Ovary (tissue), 3 donors: ENCODE measurements around the gene HTRA1.

Source experiments
- EP300 ChIP-seq: sonication (generic); formaldehyde crosslinking; IDR thresholded peaks from one replicate; pipeline ENCODE4 v1.6.1; 2017; ENCODE audit warnings: antibody characterized with exemption
- POLR2A ChIP-seq: fragments of 450-650 bp; IDR thresholded peaks from one replicate; pipeline ENCODE4 v1.6.1; 2017; ENCODE audit warnings: antibody characterized with exemption, mild to moderate bottlenecking, moderate library complexity
- TF ChIP-seq, protein P1 (sequence below), 3 donors: fragments of 450-650 bp in 2 of 3; fragments of 200-600 bp in 1 of 3; IDR thresholded peaks; one replicate each; pipeline versions ENCODE4 v1.5.1 to v1.8.0; 2016 to 2022; ENCODE audit warnings: antibody characterized with exemption in 3 of 3, mild to moderate bottlenecking in 1 of 3
- donor health status: DM: no; HTN: no; CAD: no.

DNA sequence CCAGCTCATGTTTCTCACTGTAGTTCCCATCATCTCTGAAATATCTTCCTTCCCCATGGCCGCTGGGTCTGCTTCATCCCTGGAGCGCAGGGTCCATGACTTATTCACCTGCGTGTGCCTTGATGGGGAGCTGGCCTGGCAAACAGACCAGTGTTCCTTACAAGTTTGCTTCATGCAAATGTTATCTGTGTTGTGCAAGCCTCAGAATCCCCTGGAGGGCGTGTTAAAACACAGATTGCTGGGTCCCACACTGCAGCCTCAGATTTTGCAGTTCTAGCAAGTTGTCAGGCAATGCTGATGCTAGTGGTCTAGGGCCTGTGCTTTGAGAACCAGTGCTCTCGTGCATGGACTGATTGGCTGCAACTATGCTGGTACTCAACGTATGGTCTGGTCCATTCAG lies 92.0 kb downstream of the HTRA1 start:
- TF ChIP-seq, protein P1, sequence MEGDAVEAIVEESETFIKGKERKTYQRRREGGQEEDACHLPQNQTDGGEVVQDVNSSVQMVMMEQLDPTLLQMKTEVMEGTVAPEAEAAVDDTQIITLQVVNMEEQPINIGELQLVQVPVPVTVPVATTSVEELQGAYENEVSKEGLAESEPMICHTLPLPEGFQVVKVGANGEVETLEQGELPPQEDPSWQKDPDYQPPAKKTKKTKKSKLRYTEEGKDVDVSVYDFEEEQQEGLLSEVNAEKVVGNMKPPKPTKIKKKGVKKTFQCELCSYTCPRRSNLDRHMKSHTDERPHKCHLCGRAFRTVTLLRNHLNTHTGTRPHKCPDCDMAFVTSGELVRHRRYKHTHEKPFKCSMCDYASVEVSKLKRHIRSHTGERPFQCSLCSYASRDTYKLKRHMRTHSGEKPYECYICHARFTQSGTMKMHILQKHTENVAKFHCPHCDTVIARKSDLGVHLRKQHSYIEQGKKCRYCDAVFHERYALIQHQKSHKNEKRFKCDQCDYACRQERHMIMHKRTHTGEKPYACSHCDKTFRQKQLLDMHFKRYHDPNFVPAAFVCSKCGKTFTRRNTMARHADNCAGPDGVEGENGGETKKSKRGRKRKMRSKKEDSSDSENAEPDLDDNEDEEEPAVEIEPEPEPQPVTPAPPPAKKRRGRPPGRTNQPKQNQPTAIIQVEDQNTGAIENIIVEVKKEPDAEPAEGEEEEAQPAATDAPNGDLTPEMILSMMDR (IDR thresholded peaks at IDR 0.05) = no peak
- no peak for TF ChIP-seq POLR2A
- TF ChIP-seq EP300 = no peak
